GM19455 (cell line): ENCODE data around the gene ENO2.
A peak's percentile ranks its signal among the peaks of the same experiment; 100 is the strongest.

Source experiments
- ATAC-seq: cut with Tn5 transposase; IDR thresholded peaks from one replicate; pipeline ENCODE4 v1.9.1; 2021; ENCODE audit not compliant: unreplicated experiment

Gene ENO2

GRCh38 chr12:6929466-6930452, 15.4 kb downstream of the ENO2 start:
- ATAC-seq: no peak

- no peak for ATAC-seq
Observed at GRCh38 chr12:6932766-6933165, 18.4 kb downstream of the ENO2 start.

GRCh38 chr12:6934110-6934509, 19.7 kb downstream of the ENO2 start:
- no peak for ATAC-seq

- ATAC-seq: no peak
Observed at GRCh38 chr12:6935371-6936193, 21.2 kb downstream of the ENO2 start.

- ATAC-seq: no peak
Observed at GRCh38 chr12:6936194-6936635, 21.8 kb downstream of the ENO2 start.

GRCh38 chr12:6936636-6937480, 22.5 kb downstream of the ENO2 start:
- ATAC-seq: peak; percentile 4

GRCh38 chr12:6937481-6938352, 23.3 kb downstream of the ENO2 start:
- peak; percentile 85 for ATAC-seq

GRCh38 chr12:6938353-6939190, 24.2 kb downstream of the ENO2 start:
- no peak for ATAC-seq

- ATAC-seq: no peak
Observed at GRCh38 chr12:6939191-6939540, 24.8 kb downstream of the ENO2 start.

- no peak for ATAC-seq
Observed at GRCh38 chr12:6941267-6941666, 26.9 kb downstream of the ENO2 start.

- no peak for ATAC-seq
Observed at GRCh38 chr12:6941782-6942181, 27.4 kb downstream of the ENO2 start.

- ATAC-seq: no peak
Observed at GRCh38 chr12:6942331-6942665, 27.9 kb downstream of the ENO2 start.

- peak; percentile 21 for ATAC-seq
Observed at GRCh38 chr12:6943389-6943721, 29.0 kb downstream of the ENO2 start.

GRCh38 chr12:6943722-6944380, 29.5 kb downstream of the ENO2 start, which contains the start of the genes C12orf57 and RNU7-1:
Gene C12orf57 (plus strand): TSS chr12:6944022. CDS start chr12:6944122, 100 bp downstream.
Gene RNU7-1 (plus strand): TSS chr12:6943816.
- ATAC-seq: peak; percentile 45

GRCh38 chr12:6944381-6945186, 30.2 kb downstream of the ENO2 start:
- ATAC-seq: peak; percentile 40

- ATAC-seq: no peak
Observed at GRCh38 chr12:6945613-6946012, 31.2 kb downstream of the ENO2 start.

GRCh38 chr12:6946033-6946919, 31.9 kb downstream of the ENO2 start:
- ATAC-seq: no peak
